Measurements from ENCODE around the gene RAB8B. TPM values are rescaled to one million over a fixed set of nuclear protein-coding genes. Genes with fewer than 3 reads are reported as not detected.
A peak's percentile ranks its signal among the peaks of the same experiment; 100 is the strongest.

RAB8B gene
- total RNA-seq, 3 donors from 2014 or later, result 127 to 166 (median 152) TPM

GRCh38 chr15:63246691-63247469 lies 57.5 kb downstream of the RAB8B start:
- H3K36me3 Mint-ChIP-seq (ENCODE audit: insufficient read depth), result peaks cover 65% of the 10 kb centered on the region
- no peak for ATAC-seq
- H3K27me3 Mint-ChIP-seq (ENCODE audit: low read depth), result no peaks in the 10 kb centered on the region
- no peak overlapping the region for H3K4me3 Mint-ChIP-seq
- no peaks in the 10 kb centered on the region for H3K9me3 Mint-ChIP-seq
- DNase-seq, result no peak
- H3K4me1 Mint-ChIP-seq (ENCODE audit: low read depth), result peaks cover 51% of the 10 kb centered on the region

- Mint-ChIP-seq H3K27me3 (ENCODE audit: low read depth) (no peaks in the 10 kb centered on the region), H3K36me3 (ENCODE audit: insufficient read depth) (peaks cover 53% of the 10 kb centered on the region), H3K4me3 (no peak overlapping the region), H3K4me1 (ENCODE audit: low read depth) (peaks cover 34% of the 10 kb centered on the region), H3K9me3 (no peaks in the 10 kb centered on the region)
- DNase-seq, result no peak
- ATAC-seq, result no peak
Measured at GRCh38 chr15:63250312-63250965, 61.0 kb downstream of the RAB8B start.

GRCh38 chr15:63251701-63252100 lies 62.3 kb downstream of the RAB8B start:
- DNase-seq, result no peak
- no peak overlapping the region for H3K4me3 Mint-ChIP-seq
- no peaks in the 10 kb centered on the region for H3K27me3 Mint-ChIP-seq (ENCODE audit: low read depth)
- H3K36me3 Mint-ChIP-seq (ENCODE audit: insufficient read depth), result peaks cover 51% of the 10 kb centered on the region
- no peak for ATAC-seq
- H3K4me1 Mint-ChIP-seq (ENCODE audit: low read depth), result peaks cover 26% of the 10 kb centered on the region
- H3K9me3 Mint-ChIP-seq, result no peaks in the 10 kb centered on the region

GRCh38 chr15:63252292-63252691 lies 62.9 kb downstream of the RAB8B start:
- Mint-ChIP-seq H3K4me3 (no peak overlapping the region), H3K9me3 (no peaks in the 10 kb centered on the region), H3K27me3 (ENCODE audit: low read depth) (no peaks in the 10 kb centered on the region), H3K36me3 (ENCODE audit: insufficient read depth) (peaks cover 45% of the 10 kb centered on the region), H3K4me1 (ENCODE audit: low read depth) (peaks cover 20% of the 10 kb centered on the region)
- ATAC-seq (no peak), DNase-seq (no peak)

DNA sequence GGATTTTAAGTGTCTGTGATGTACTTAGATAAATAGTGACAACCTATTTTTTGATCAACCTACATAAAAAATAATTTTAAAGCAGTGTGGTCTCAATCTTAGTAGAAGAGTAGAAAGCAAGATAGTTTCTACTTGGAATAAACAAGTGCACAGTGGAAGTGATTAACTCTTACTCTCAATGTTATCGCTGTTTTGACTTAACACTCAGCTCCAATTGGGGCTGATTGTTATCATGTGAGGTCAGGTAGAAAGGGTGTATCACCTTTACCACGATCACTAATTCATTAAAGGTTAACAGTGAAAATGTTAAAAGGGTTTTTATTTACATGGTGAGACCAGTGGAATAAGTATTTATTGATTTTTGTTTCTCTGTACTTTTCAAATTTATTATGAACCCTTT lies 65.6 kb downstream of the RAB8B start:
- DNase-seq (no peak), ATAC-seq (no peak)
- H3K36me3 Mint-ChIP-seq (ENCODE audit: insufficient read depth), result peaks cover 34% of the 10 kb centered on the region
- peaks cover 14% of the 10 kb centered on the region for H3K4me1 Mint-ChIP-seq (ENCODE audit: low read depth)
- H3K9me3 Mint-ChIP-seq, result no peaks in the 10 kb centered on the region
- no peak overlapping the region for H3K4me3 Mint-ChIP-seq
- no peaks in the 10 kb centered on the region for H3K27me3 Mint-ChIP-seq (ENCODE audit: low read depth)

DNA sequence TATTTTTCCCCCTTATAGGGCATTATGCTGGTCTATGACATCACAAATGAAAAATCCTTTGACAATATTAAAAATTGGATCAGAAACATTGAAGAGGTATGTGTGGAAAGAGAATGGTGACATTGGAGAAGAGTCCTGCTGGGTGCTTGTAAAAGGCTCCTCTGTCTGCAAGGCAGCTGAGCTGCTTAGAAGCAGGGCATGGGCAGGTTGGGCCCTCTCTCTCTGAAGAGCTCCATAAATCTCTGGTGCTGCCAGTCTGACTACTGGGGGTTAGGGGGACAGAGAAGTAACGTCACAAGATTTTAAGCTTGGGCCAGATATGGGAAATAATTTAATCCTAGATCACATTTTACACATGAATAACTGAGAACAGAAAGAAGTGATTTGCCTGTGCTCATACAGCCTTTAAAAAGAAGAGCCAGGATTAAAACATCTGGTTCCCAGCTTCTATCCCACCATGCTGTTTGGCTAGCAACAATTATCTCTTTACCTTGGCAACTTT lies 66.1 kb downstream of the RAB8B start:
- Mint-ChIP-seq H3K4me1 (ENCODE audit: low read depth) (peaks cover 9% of the 10 kb centered on the region), H3K4me3 (no peak overlapping the region), H3K9me3 (no peaks in the 10 kb centered on the region), H3K36me3 (ENCODE audit: insufficient read depth) (peaks cover 32% of the 10 kb centered on the region), H3K27me3 (ENCODE audit: low read depth) (no peaks in the 10 kb centered on the region)
- DNase-seq, result no peak
- ATAC-seq, result no peak

DNA sequence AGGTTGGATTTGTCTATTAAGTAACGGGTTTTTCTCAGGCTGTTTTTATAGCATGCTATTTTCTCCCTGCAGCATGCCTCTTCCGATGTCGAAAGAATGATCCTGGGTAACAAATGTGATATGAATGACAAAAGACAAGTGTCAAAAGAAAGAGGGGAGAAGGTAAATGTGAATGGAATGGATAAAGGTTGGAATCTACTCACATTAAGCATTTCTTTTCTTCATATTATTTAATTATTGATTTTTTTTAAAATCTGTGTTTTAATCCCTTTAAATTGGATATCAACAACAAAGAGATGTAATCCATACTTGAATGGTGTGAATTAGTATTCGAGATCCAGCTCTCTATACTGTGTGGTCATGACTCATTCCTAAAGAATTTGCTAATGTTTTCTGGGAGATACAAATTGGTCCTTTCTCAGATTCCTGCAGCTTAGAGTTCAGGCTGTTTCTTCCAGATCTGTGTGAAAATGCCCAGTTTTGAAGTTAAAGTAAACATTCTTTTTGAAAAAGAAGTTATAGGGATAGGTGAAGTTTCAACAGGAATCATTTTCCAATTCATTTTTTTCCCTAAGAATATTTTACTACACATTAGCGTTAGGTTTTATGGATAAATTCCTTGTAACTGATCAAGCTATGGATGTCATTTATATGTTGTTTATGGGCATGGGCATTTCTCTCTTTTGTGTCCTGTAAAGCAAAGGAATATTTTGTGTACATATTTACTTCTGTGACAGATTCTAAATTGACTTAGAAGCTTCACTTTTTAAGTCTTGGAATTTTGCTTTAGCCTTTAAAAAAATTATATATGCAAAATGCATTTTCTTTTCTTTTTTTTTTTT lies 67.2 kb downstream of the RAB8B start:
- no peaks in the 10 kb centered on the region for H3K9me3 Mint-ChIP-seq
- no peak for ATAC-seq
- no peak for DNase-seq
- H3K4me1 Mint-ChIP-seq (ENCODE audit: low read depth), result peaks cover 9% of the 10 kb centered on the region
- no peak overlapping the region for H3K4me3 Mint-ChIP-seq
- peaks cover 40% of the 10 kb centered on the region for H3K36me3 Mint-ChIP-seq (ENCODE audit: insufficient read depth)
- H3K27me3 Mint-ChIP-seq (ENCODE audit: low read depth), result no peaks in the 10 kb centered on the region

DNA sequence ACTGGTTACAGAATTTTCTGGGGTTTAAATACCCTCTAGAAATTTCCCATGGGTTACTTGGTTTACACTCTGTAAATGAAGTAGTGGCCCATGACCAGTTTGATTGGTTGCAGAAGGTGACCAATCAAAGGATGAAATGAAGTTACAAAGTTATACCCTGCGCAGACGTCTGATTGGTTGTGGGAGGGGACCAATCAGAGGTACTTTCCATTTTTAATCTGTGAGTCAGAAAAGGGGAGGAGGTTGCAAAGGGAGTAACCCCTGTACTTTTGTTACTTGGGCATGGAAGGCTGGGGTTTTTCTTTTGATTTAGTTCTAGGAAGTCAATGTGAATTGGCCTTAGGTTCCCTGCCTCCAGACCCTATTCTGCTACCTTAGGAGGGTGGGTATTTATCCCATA lies 69.3 kb downstream of the RAB8B start:
- DNase-seq, result no peak
- no peaks in the 10 kb centered on the region for H3K9me3 Mint-ChIP-seq
- H3K36me3 Mint-ChIP-seq (ENCODE audit: insufficient read depth), result peaks cover 43% of the 10 kb centered on the region
- peaks cover 5% of the 10 kb centered on the region for H3K4me1 Mint-ChIP-seq (ENCODE audit: low read depth)
- H3K4me3 Mint-ChIP-seq, result no peak overlapping the region
- H3K27me3 Mint-ChIP-seq (ENCODE audit: low read depth), result no peaks in the 10 kb centered on the region
- peak in 1 of 2 donors; percentile 25 for ATAC-seq

- H3K4me3 Mint-ChIP-seq, result no peak overlapping the region
- H3K9me3 Mint-ChIP-seq, result no peaks in the 10 kb centered on the region
- H3K4me1 Mint-ChIP-seq (ENCODE audit: low read depth), result no peaks in the 10 kb centered on the region
- H3K27me3 Mint-ChIP-seq (ENCODE audit: low read depth), result no peaks in the 10 kb centered on the region
- ATAC-seq (no peak), DNase-seq (no peak)
- peaks cover 42% of the 10 kb centered on the region for H3K36me3 Mint-ChIP-seq (ENCODE audit: insufficient read depth)
Measured at GRCh38 chr15:63260791-63261190, 71.4 kb downstream of the RAB8B start.

GRCh38 chr15:63261311-63261710 lies 71.9 kb downstream of the RAB8B start:
- H3K9me3 Mint-ChIP-seq, result no peaks in the 10 kb centered on the region
- H3K36me3 Mint-ChIP-seq (ENCODE audit: insufficient read depth), result peaks cover 39% of the 10 kb centered on the region
- ATAC-seq, result no peak

DNA sequence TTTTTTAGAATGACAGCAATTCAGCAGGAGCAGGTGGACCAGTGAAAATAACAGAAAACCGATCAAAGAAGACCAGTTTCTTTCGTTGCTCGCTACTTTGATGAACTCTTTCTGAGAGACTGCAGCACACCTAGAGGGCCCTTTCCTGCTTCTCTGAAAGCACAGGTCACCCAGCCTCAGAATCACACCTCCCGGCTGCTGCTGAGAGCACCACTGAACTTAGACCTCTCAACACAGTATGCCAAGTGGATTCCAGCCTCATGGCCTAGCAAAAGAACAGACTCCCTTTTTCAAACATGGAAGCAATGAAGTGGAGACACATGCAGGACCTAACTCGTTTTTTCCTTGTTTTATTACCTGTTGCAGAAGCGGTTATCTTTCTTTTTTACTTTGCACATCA lies 74.1 kb downstream of the RAB8B start:
- Mint-ChIP-seq H3K36me3 (ENCODE audit: insufficient read depth) (peaks cover 38% of the 10 kb centered on the region), H3K27me3 (ENCODE audit: low read depth) (no peaks in the 10 kb centered on the region), H3K4me3 (no peak overlapping the region), H3K4me1 (ENCODE audit: low read depth) (no peaks in the 10 kb centered on the region), H3K9me3 (no peaks in the 10 kb centered on the region)
- ATAC-seq (no peak), DNase-seq (no peak)

More at GRCh38 chr15:63261311-63261710, 71.9 kb downstream of the RAB8B start:
- Mint-ChIP-seq H3K4me3 (no peak overlapping the region), H3K27me3 (ENCODE audit: low read depth) (no peaks in the 10 kb centered on the region), H3K4me1 (ENCODE audit: low read depth) (no peaks in the 10 kb centered on the region)
- DNase-seq, result no peak

DNA sequence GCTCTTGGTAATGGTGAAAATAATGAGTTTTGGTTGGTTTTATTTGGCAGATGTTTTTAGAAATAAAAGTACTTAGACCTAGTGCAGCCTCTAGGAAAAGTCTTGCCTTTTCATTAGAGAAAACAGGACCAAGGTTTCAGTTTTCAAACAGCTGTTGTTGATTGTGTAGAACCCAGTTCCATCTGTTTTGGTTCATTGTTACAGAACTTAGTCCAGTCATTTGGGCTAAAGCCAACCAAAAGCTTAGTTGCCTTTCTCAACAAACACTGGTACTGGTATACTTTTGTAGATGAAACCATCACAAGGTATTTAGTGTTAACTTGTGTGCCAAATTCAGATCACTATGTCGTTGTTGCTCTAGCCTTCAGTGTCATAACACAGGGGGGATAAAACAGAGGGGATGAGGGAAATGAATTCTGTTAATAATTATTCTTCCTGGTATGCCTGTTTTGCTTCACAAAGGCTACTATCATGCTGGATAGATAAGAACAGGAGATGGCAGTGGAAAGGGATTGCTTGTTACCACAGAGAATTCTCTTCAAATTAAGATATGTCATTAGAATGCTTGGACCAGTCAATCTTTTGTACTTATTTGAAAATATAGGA lies 75.4 kb downstream of the RAB8B start:
- Mint-ChIP-seq H3K36me3 (ENCODE audit: insufficient read depth) (peaks cover 45% of the 10 kb centered on the region), H3K27me3 (ENCODE audit: low read depth) (no peaks in the 10 kb centered on the region)
- no peak for DNase-seq

DNA sequence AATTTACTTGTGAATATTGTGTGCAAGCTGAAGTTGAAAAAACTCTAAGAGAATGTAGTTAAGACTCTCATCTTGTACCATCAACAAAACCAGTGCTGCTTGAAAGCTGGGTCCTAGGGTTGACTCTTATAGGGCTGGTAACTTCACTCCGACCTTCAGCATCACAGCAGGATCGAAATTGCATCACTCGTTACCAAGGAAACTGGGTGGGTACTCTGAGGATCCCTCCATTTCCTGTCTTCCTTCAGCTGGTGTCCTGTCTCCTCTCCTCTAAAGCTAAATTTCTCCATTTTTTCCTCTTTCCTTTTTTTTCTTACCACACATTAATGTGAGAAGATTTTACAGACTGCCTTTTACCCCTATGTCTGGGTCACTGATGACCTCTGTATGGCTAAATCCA lies 85.0 kb downstream of the RAB8B start:
- Mint-ChIP-seq H3K27me3 (ENCODE audit: low read depth) (no peaks in the 10 kb centered on the region), H3K9me3 (no peaks in the 10 kb centered on the region), H3K4me1 (ENCODE audit: low read depth) (peaks cover 31% of the 10 kb centered on the region), H3K36me3 (ENCODE audit: insufficient read depth) (peaks cover 10% of the 10 kb centered on the region), H3K4me3 (no peak overlapping the region)
- DNase-seq (no peak), ATAC-seq (no peak)

More for the DNA sequence above, 75.4 kb downstream of the RAB8B start:
- ATAC-seq, result no peak
- no peak overlapping the region for H3K4me3 Mint-ChIP-seq
- no peaks in the 10 kb centered on the region for H3K9me3 Mint-ChIP-seq
- no peaks in the 10 kb centered on the region for H3K4me1 Mint-ChIP-seq (ENCODE audit: low read depth)
